Renal cortex interstitium (tissue), 11 donors: ENCODE results near the gene WDTC1. TPM values are rescaled to one million over a fixed set of nuclear protein-coding genes. Genes with fewer than 3 reads are reported as not detected.
"Not testable (repeated sequence)": the region's sequence is repeated elsewhere in the genome, so short reads cannot be mapped to it uniquely, and the experiment has no call there.

Experiments
- DNase-seq, 11 donors: peaks; one replicate each; pipeline ENCODE4 v3.0.0-alpha.2; 2013; ENCODE audit warnings: low read depth in 9 of 11, low spot score in 4 of 11; ENCODE audit errors: extremely low read depth in 1 of 11
- polyA plus RNA-seq, 3 donors: library from polyadenylated mRNA; unstranded; fragments of 120-200 nt; gene quantifications; one replicate each; pipeline ENCODE4 v1.2.1, GENCODE V29; 2013; ENCODE audit not compliant: insufficient read length in 3 of 3

The WDTC1 gene
- polyA plus RNA-seq, 3 donors = 38.1 to 49.8 (median 46.8) TPM

DNA sequence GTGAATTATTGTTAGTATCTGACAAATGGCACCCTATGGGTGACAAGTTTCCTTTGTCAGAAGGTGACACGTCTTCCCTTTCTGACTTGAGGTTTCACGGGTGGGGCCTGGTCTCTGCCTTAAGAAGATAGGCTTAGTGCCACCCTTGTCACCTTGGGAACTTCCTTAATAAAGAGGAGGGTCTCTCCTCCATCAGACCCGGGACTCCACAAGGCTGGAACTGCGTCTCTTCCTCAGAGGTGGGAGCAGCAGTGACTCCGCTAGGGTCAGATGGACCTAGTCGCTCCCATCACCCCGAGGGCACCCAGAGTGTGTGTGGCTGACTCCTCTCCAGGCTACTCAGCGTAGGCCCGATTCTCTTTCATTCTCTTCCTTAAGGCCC lies 774 bp upstream of the WDTC1 start:
- no peak for DNase-seq

GRCh38 chr1:27235827-27236226 lies 1.4 kb downstream of the WDTC1 start:
- DNase-seq = no peak

DNA sequence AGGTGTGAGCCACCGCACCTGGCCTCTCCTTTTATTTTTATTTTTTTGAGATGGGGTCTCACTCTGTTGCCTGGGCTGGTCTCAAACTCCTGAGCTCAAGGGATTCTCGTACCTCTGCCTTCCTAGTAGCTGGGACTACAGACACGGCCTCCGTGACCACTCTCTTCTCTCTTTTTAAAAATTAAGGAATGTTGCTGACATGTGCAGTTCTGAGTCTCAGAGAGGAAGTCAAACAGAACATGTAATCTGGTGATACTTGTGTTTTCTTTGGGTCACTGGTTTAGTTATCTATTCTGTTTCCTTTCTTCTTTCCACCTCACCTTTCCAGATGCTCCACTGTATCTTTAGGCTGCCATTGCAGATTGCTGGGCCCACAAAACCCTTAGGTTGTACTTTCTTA lies 2.7 kb downstream of the WDTC1 start:
- no peak for DNase-seq

GRCh38 chr1:27238032-27238431 lies 3.6 kb downstream of the WDTC1 start:
- no peak for DNase-seq

GRCh38 chr1:27241677-27242076 lies 7.2 kb downstream of the WDTC1 start:
- no peak for DNase-seq

- not testable (repeated sequence) for DNase-seq
Observed at GRCh38 chr1:27243665-27244064, 9.2 kb downstream of the WDTC1 start.

DNA sequence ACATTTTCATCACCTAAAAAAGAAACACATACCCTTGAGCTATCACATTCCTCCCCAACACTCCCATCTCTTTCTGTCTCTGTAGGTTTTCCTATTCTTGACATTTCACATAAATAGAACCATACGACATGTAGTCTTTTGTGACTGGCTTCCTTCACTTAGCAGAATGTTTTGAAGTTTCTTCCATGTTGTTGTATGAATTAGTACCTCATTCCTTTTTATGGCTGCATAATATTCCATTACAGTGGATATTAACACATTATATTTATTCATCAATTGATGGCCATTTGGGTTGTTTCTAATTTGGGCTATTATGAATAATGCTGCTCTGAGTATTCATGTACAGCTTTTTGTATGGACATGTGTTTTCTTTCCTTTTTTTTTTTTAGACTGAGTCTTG lies 11.8 kb downstream of the WDTC1 start:
- DNase-seq = no peak

DNA sequence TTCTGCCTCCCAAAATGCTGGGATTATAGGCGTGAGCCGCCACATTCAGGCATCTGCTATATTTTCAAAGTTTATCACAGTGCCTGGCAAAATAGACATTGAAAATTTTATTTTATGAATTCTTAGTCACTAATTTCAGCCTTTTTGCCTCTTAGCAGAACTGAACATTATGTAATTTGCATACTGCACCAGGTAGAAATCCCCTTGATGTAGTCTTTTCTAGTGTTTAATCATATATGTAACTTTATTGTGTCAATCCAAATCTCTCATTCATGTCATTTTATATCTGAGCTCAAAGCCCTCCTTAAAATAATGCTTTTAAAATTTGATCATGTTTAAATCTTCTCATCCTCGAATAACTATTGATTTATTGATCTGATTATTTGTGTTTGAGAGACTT lies 19.2 kb downstream of the WDTC1 start:
- DNase-seq = no peak

DNA sequence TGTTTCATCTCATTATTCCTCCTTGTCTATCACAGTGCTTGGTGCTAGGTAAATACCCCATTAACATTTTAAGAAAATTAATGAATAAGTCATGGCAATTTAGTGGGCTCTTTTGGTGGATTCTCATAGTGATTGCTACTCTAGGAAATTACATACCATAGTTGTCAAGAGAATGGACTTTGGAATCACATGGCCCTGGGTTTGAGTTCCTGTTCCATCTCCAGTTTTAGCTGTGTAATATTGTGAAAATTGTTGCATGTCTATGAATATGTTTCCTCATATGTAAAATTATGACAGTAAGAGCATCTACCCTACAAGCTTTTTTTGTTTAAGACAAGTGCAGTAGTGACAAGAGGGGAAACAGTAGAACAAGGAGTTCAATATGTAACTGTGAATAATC lies 20.7 kb downstream of the WDTC1 start:
- no peak for DNase-seq

DNA sequence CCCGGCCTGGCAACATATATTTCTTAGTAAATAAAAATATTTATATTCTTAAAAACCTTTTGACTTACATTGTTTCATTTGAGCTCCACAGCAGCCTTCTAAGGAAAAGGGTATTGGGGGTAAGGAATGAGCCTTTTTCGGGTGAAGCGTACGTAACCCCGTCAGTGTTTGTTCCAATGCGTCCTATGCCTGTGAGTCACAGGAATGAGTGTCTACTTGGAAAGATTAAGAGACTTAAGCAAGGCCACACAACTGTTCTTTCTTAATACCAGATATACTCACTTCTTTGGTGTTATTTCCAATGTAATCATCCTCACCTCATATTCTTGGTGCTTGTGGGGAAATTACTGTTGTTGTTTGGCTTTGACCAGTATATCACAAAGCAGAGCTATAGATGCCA lies 22.7 kb downstream of the WDTC1 start:
- DNase-seq = no peak

DNA sequence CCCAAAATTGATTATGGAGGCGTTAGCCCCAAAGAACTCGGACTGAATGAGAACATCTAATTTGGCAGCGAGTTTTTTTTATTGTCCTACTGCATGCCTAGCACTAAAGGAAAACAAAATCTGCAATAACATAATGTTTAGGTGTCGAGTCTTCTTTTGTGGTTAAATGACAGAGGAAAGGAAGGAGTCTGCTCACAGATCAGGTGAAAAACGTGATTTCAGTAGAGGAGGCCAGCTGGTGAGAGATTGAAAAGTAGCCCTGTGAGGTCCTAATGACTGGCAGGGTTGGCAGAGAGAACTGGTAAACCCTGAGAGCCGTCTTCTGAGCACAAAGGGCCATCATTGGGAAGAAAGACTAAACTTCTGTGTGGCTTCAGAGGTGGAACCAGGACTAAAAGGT lies 24.2 kb downstream of the WDTC1 start:
- no peak for DNase-seq

GRCh38 chr1:27267153-27267552 lies 32.7 kb downstream of the WDTC1 start:
- no peak for DNase-seq

GRCh38 chr1:27269276-27269675 lies 34.8 kb downstream of the WDTC1 start:
- no peak for DNase-seq

- no peak for DNase-seq
Observed at GRCh38 chr1:27274204-27274603, 39.8 kb downstream of the WDTC1 start.

GRCh38 chr1:27275696-27276095 lies 41.3 kb downstream of the WDTC1 start:
- no peak for DNase-seq

GRCh38 chr1:27284425-27285273 lies 50.2 kb downstream of the WDTC1 start:
- peak in 9 of 11 donors; percentile 54 to 81 (median 71) for DNase-seq

- no peak for DNase-seq
Observed at GRCh38 chr1:27285274-27285660, 50.8 kb downstream of the WDTC1 start.

DNA sequence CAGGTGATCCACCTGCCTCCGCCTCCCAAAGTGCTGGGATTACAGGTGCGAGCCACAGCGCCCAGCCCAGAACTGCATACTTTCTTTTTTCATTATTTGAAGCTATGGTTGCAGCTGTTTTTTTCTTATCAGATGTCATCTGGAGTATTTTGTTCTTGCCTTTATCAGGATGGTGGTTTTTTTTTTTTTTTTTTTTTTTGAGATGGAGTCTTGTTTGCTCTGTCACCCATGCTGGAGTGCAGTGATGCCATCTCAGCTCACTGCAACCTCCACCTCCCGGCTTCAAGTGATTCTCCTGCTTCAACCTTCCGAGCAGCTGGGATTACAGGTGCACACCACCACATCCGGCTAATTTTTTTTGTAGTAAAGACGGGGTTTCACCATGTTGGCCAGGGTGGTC lies 51.4 kb downstream of the WDTC1 start:
- not testable (repeated sequence) for DNase-seq

DNA sequence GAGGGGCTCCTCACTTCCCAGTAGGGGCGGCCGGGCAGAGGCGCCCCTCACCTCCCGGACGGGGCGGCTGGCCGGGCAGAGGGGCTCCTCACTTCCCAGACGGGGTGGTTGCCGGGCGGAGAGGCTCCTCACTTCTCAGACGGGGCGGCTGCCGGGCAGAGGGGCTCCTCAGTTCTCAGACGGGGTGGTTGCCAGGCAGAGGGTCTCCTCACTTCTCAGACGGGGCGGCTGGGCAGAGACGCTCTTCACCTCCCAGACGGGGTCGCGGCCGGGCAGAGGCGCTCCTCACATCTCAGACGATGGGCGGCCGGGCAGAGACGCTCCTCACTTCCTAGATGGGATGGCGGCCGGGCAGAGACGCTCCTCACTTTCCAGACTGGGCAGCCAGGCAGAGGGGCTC lies 54.7 kb downstream of the WDTC1 start:
- not testable (repeated sequence) for DNase-seq

GRCh38 chr1:27290581-27290980 lies 56.1 kb downstream of the WDTC1 start:
- DNase-seq = no peak

DNA sequence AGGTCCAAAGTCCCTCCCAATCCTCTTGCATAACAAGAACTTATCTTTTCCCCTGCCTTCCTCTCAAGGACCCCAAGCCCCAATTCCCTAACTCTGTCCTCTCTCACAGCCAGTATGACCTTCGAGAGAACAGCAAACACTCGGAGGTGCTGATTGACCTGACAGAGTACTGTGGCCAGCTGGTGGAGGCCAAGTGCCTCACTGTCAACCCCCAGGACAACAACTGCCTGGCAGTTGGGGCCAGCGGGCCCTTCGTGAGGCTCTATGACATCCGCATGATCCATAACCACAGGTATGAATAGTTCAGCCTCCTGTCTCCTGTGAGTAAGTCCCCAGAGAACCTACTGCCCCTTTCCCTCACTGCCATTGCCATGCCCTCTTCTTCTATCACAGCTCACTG lies 57.7 kb downstream of the WDTC1 start:
- DNase-seq = no peak
